CD14-positive monocyte (primary cell): ENCODE data around the gene TFAM. TPM values are rescaled to one million over a fixed set of nuclear protein-coding genes. Genes with fewer than 3 reads are reported as not detected.

Experiments
- DNase-seq, 3 donors: peaks; one replicate each; pipeline ENCODE4 v3.0.0-alpha.2; 2011 to 2022
- H2AFZ ChIP-seq: 2 replicates; pipeline ENCODE4 v1.6.0; 2012; ENCODE audit warnings: mild to moderate bottlenecking, low read depth, low read length, inconsistent platforms; ENCODE audit not compliant: insufficient read depth, poor library complexity, severe bottlenecking
- H3K27ac ChIP-seq, 2 donors: 1 replicate in 1 of 2; 2 replicates in 1 of 2; pipeline ENCODE4 v1.5.1; 2012 to 2013; ENCODE audit warnings: low read length in 2 of 2, control low read depth in 1 of 2, inconsistent platforms in 1 of 2, low read depth in 1 of 2, mild to moderate bottlenecking in 1 of 2
- H3K27me3 ChIP-seq, 2 donors: one replicate each; pipeline versions ENCODE4 v1.6.0 to v1.6.1; 2011 to 2013; ENCODE audit warnings: low read length in 2 of 2; ENCODE audit not compliant: control insufficient read depth in 2 of 2, insufficient read depth in 2 of 2
- H3K36me3 ChIP-seq, 2 donors: replicated peaks in 1 of 2; 1 replicate in 1 of 2; 2 replicates in 1 of 2; pipeline versions ENCODE4 v1.5.1 to v1.6.1; 2012 to 2013; ENCODE audit warnings: low read length in 2 of 2, control low read depth in 1 of 2, inconsistent platforms in 1 of 2, mild to moderate bottlenecking in 1 of 2; ENCODE audit not compliant: insufficient read depth in 2 of 2, control insufficient read depth in 1 of 2
- H3K4me1 ChIP-seq, 2 donors: 1 replicate in 1 of 2; 2 replicates in 1 of 2; pipeline versions ENCODE4 v1.5.1 to v1.6.1; 2012 to 2013; ENCODE audit warnings: low read length in 2 of 2, control low read depth in 1 of 2, inconsistent platforms in 1 of 2, mild to moderate bottlenecking in 1 of 2, moderate library complexity in 1 of 2; ENCODE audit not compliant: insufficient read depth in 2 of 2, control insufficient read depth in 1 of 2
- H3K4me2 ChIP-seq: replicated peaks from 2 replicates; pipeline ENCODE3; 2012; ENCODE audit warnings: low read length, moderate library complexity, mild to moderate bottlenecking; ENCODE audit not compliant: poor library complexity, severe bottlenecking; ENCODE audit errors: extremely low read depth
- H3K4me3 ChIP-seq, 3 experiments: fragments of 200-600 bp in 1 of 3; sonication (generic) in 1 of 3; replicated peaks in 1 of 3; 1 replicate in 2 of 3; 2 replicates in 1 of 3; pipeline ENCODE4 v1.5.1; 2011 to 2013; ENCODE audit warnings: low read length in 3 of 3, mild to moderate bottlenecking in 3 of 3, control low read depth in 2 of 3, low read depth in 2 of 3, inconsistent platforms in 1 of 3, moderate library complexity in 1 of 3
- H3K79me2 ChIP-seq: 2 replicates; pipeline ENCODE4 v1.6.0; 2012; ENCODE audit warnings: mild to moderate bottlenecking, control low read depth, inconsistent platforms, low read length, moderate library complexity; ENCODE audit not compliant: insufficient read depth
- H3K9ac ChIP-seq: 2 replicates; pipeline ENCODE4 v1.6.0; 2017; ENCODE audit warnings: low read length, mild to moderate bottlenecking; ENCODE audit not compliant: insufficient read depth, poor library complexity, severe bottlenecking
- H3K9me3 ChIP-seq, 2 donors: replicated peaks in 1 of 2; 1 replicate in 1 of 2; 2 replicates in 1 of 2; pipeline versions ENCODE4 v1.5.1 to v1.6.1; 2012 to 2013; ENCODE audit warnings: low read length in 2 of 2, control low read depth in 1 of 2; ENCODE audit not compliant: control insufficient read depth in 1 of 2, insufficient read depth in 1 of 2
- H4K20me1 ChIP-seq: 2 replicates; pipeline ENCODE4 v1.6.0; 2012; ENCODE audit warnings: mild to moderate bottlenecking, low read length, control low read depth, moderate library complexity; ENCODE audit not compliant: insufficient read depth
- H3K27ac Mint-ChIP-seq, 7 donors: one replicate each; pipeline ENCODE4 v1.8.0; 2020; ENCODE audit warnings: mild to moderate bottlenecking in 7 of 7, mixed read lengths in 7 of 7, moderate library complexity in 6 of 7, inconsistent platforms in 2 of 7
- H3K27me3 Mint-ChIP-seq, 3 donors: one replicate each; pipeline ENCODE4 v1.8.0; 2021 to 2022; ENCODE audit warnings: low read depth in 3 of 3, mild to moderate bottlenecking in 3 of 3, mixed read lengths in 3 of 3, moderate library complexity in 3 of 3, inconsistent platforms in 1 of 3
- H3K36me3 Mint-ChIP-seq, 2 donors: one replicate each; pipeline ENCODE4 v1.8.0; 2020; ENCODE audit warnings: mixed read lengths in 2 of 2, inconsistent platforms in 1 of 2, mild to moderate bottlenecking in 1 of 2
- H3K4me1 Mint-ChIP-seq: one replicate; pipeline ENCODE4 v1.8.0; 2020; ENCODE audit warnings: mild to moderate bottlenecking, mixed read lengths
- H3K4me3 Mint-ChIP-seq, 2 donors: one replicate each; pipeline ENCODE4 v1.8.0; 2020; ENCODE audit warnings: mild to moderate bottlenecking in 2 of 2, mixed read lengths in 2 of 2, moderate library complexity in 1 of 2
- H3K9me3 Mint-ChIP-seq, 7 donors: one replicate each; pipeline ENCODE4 v1.8.0; 2020 to 2022; ENCODE audit warnings: mixed read lengths in 7 of 7, mild to moderate bottlenecking in 6 of 7, moderate library complexity in 6 of 7, inconsistent platforms in 2 of 7
- CTCF ChIP-seq: fragments of 200-600 bp; IDR thresholded peaks from one replicate; pipeline ENCODE4 v1.8.0; 2022; ENCODE audit warnings: antibody characterized with exemption, mild to moderate bottlenecking
- WGBS: methylation state at CpG from one replicate; pipeline ENCODE4 v1.1.5; 2013; ENCODE audit warnings: missing lambda C conversion rate; ENCODE audit not compliant: insufficient coverage; 5-methylcytosine and 5-hydroxymethylcytosine counted together
- intact Hi-C, 2 donors: fragments of 100-400 bp; cut with micrococcal nuclease; formaldehyde crosslinking; loops; one replicate each; pipeline versions ENCODE4 v1.15.0 to v1.15.1; 2023
- polyA plus RNA-seq, 3 donors: library from polyadenylated mRNA; depleted of rRNA in 1 of 3; unstranded in 2 of 3; stranded (reverse) in 1 of 3; fragments of 300-500 nt in 2 of 3; fragments of >200 nt in 1 of 3; fragmentation: Illumina TruSeq in 2 of 3; gene quantifications; 1 replicate in 2 of 3; 2 replicates in 1 of 3; pipeline ENCODE4 v1.2.3, GENCODE V29; 2012 to 2021

The TFAM gene
- polyA plus RNA-seq, 3 donors, result 5.9 to 34.4 (median 33.8) TPM

GRCh38 chr10:58361353-58361752 is 23.9 kb upstream of the TFAM start:
- Mint-ChIP-seq H3K9me3 (peaks cover 0 to 3% (median 0%) of the 10 kb centered on the region in 7 donors), H3K4me3 (no peak overlapping the region), H3K27me3 (no peaks in the 10 kb centered on the region), H3K4me1 (peaks cover 41% of the 10 kb centered on the region), H3K36me3 (peaks cover 42 to 47% of the 10 kb centered on the region in 2 donors), H3K27ac (no peak overlapping the region)
- H3K4me2 ChIP-seq, result no peak overlapping the region
- no peak overlapping the region for H3K27ac ChIP-seq
- no peak overlapping the region for H3K4me3 ChIP-seq
- H4K20me1 ChIP-seq, result peaks cover 63% of the 10 kb centered on the region
- peaks cover 24 to 41% of the 10 kb centered on the region in 2 donors for H3K4me1 ChIP-seq
- intact Hi-C loops, result no loop called here
- H3K27me3 ChIP-seq, result no peaks in the 10 kb centered on the region
- no peak for TF ChIP-seq CTCF
- H3K36me3 ChIP-seq, result peaks cover 40 to 47% of the 10 kb centered on the region in 2 donors
- H3K9me3 ChIP-seq, result no peaks in the 10 kb centered on the region
- DNase-seq, result no peak
- H2AFZ ChIP-seq, result no peak overlapping the region
- no CpG with 5 or more reads among the region's 2 CpGs for WGBS
- peaks cover 54% of the 10 kb centered on the region for H3K79me2 ChIP-seq
- no peak overlapping the region for H3K9ac ChIP-seq

- Mint-ChIP-seq H3K4me3 (no peak overlapping the region), H3K27ac (no peak overlapping the region), H3K4me1 (peaks cover 38% of the 10 kb centered on the region), H3K27me3 (no peaks in the 10 kb centered on the region), H3K9me3 (peaks cover 0 to 3% (median 0%) of the 10 kb centered on the region in 7 donors), H3K36me3 (peaks cover 42 to 46% of the 10 kb centered on the region in 2 donors)
- H3K27me3 ChIP-seq, result no peaks in the 10 kb centered on the region
- H4K20me1 ChIP-seq, result peaks cover 61% of the 10 kb centered on the region
- no peak overlapping the region for H3K4me3 ChIP-seq
- no CpG with 5 or more reads among the region's 1 CpG for WGBS
- peaks cover 30 to 42% of the 10 kb centered on the region in 2 donors for H3K4me1 ChIP-seq
- no peak overlapping the region for H3K27ac ChIP-seq
- H3K9me3 ChIP-seq, result no peaks in the 10 kb centered on the region
- no peak overlapping the region for H3K4me2 ChIP-seq
- H3K36me3 ChIP-seq, result peaks cover 40 to 47% of the 10 kb centered on the region in 2 donors
- H3K79me2 ChIP-seq, result peaks cover 45% of the 10 kb centered on the region
- no peak overlapping the region for H2AFZ ChIP-seq
- DNase-seq, result no peak
- intact Hi-C loops, result no loop called here
- no peak overlapping the region for H3K9ac ChIP-seq
- TF ChIP-seq CTCF, result no peak
Observed at GRCh38 chr10:58362027-58362789, 23.0 kb upstream of the TFAM start.
